GM23338 (cell line): ENCODE measurements around the gene P2RX7. TPM values are rescaled to one million over a fixed set of nuclear protein-coding genes. Genes with fewer than 3 reads are reported as not detected.

Experiments
- ATAC-seq: fragments of 200-7000 bp; cut with Tn5 transposase; 3 replicates; pipeline ENCODE4 v1.9.1; 2020
- DNase-seq: peaks from one replicate; pipeline ENCODE4 v3.0.0-alpha.2; 2015; ENCODE audit warnings: low spot score
- H2AFZ ChIP-seq: fragments of 200-600 bp; sonication (generic); 2 replicates; pipeline ENCODE4 v1.8.0; 2016; ENCODE audit warnings: antibody characterized with exemption, mild to moderate bottlenecking, moderate library complexity
- H3F3A ChIP-seq: fragments of 200-600 bp; sonication (generic); replicated peaks from 2 replicates; pipeline ENCODE4 v1.8.0; 2017; ENCODE audit warnings: antibody characterized with exemption, mixed run types, low read depth
- H3K27ac ChIP-seq: fragments of 200-600 bp; sonication (generic); 2 replicates; pipeline ENCODE4 v1.6.1; 2016; ENCODE audit warnings: low read depth
- H3K27me3 ChIP-seq: fragments of 200-600 bp; sonication (generic); 2 replicates; pipeline ENCODE4 v1.8.0; 2016; ENCODE audit warnings: mild to moderate bottlenecking, mixed run types, moderate library complexity; ENCODE audit not compliant: insufficient read depth
- H3K36me3 ChIP-seq: fragments of 200-600 bp; sonication (generic); 2 replicates; pipeline ENCODE4 v1.8.0; 2016; ENCODE audit warnings: mild to moderate bottlenecking; ENCODE audit not compliant: insufficient read depth
- H3K4me1 ChIP-seq: fragments of 200-600 bp; sonication (generic); 2 replicates; pipeline ENCODE4 v1.8.0; 2016; ENCODE audit warnings: mild to moderate bottlenecking, moderate library complexity; ENCODE audit not compliant: insufficient read depth
- H3K4me2 ChIP-seq: fragments of 200-600 bp; sonication (generic); 2 replicates; pipeline ENCODE4 v1.7.1; 2017; ENCODE audit warnings: mixed run types
- H3K4me3 ChIP-seq: fragments of 200-600 bp; sonication (generic); 2 replicates; pipeline ENCODE4 v1.6.1; 2016; ENCODE audit warnings: mixed run types
- H3K79me2 ChIP-seq: fragments of 200-600 bp; sonication (generic); replicated peaks from 2 replicates; pipeline ENCODE4 v1.8.0; 2017; ENCODE audit warnings: mild to moderate bottlenecking; ENCODE audit not compliant: insufficient read depth
- H3K9me2 ChIP-seq: fragments of 200-600 bp; sonication (generic); 2 replicates; pipeline ENCODE4 v1.8.0; 2017; ENCODE audit not compliant: insufficient read depth
- H4K20me1 ChIP-seq: fragments of 200-600 bp; sonication (generic); replicated peaks from 2 replicates; pipeline ENCODE4 v1.8.0; 2017; ENCODE audit warnings: mild to moderate bottlenecking; ENCODE audit not compliant: insufficient read depth
- H3K27ac Mint-ChIP-seq: 2 replicates; pipeline ENCODE4 v1.8.0; 2020; ENCODE audit warnings: inconsistent platforms, mild to moderate bottlenecking, moderate library complexity, mixed read lengths
- H3K27me3 Mint-ChIP-seq: 3 replicates; pipeline ENCODE4 v1.8.0; 2022; ENCODE audit warnings: low read depth, mild to moderate bottlenecking, moderate library complexity, mixed read lengths, inconsistent platforms; ENCODE audit not compliant: insufficient read depth, poor library complexity
- H3K36me3 Mint-ChIP-seq: 3 replicates; pipeline ENCODE4 v1.8.0; 2021; ENCODE audit warnings: low read depth, mild to moderate bottlenecking, inconsistent platforms, moderate library complexity, mixed read lengths
- H3K4me1 Mint-ChIP-seq: 3 replicates; pipeline ENCODE4 v1.8.0; 2020; ENCODE audit warnings: mild to moderate bottlenecking, inconsistent platforms, mixed read lengths
- H3K4me3 Mint-ChIP-seq: 3 replicates; pipeline ENCODE4 v1.8.0; 2021; ENCODE audit warnings: moderate library complexity, mild to moderate bottlenecking, inconsistent platforms, mixed read lengths
- H3K9me3 Mint-ChIP-seq: 3 replicates; pipeline ENCODE4 v1.8.0; 2020; ENCODE audit warnings: moderate library complexity, mild to moderate bottlenecking, inconsistent platforms, mixed read lengths
- CREB1 ChIP-seq: fragments of 250-450 bp; sonication (Bioruptor Pico); IDR thresholded peaks from 2 replicates; pipeline ENCODE4 v1.5.0; 2020; ENCODE audit warnings: low read depth, mild to moderate bottlenecking, moderate library complexity
- POLR2AphosphoS5 ChIP-seq: IDR thresholded peaks from 2 replicates; pipeline ENCODE4 v1.6.1; 2016; ENCODE audit warnings: antibody characterized with exemption, low read depth
- ZNF114 ChIP-seq: fragments of 250-450 bp; sonication (Bioruptor Pico); IDR thresholded peaks from 2 replicates; pipeline ENCODE4 v1.5.0; 2020; ENCODE audit warnings: mild to moderate bottlenecking, moderate library complexity
- polyA plus RNA-seq: library from polyadenylated mRNA; unstranded; fragments of >200 nt; fragmentation: Nextera tagmentation; extraction: Ambion mirVana; gene quantifications from 2 replicates; pipeline ENCODE4 v1.2.1, GENCODE V29; 2016
- total RNA-seq: library from RNA; depleted of rRNA; stranded (reverse); fragments of >200 nt; shearing (Covaris generic); gene quantifications from 2 replicates; pipeline ENCODE4 v1.2.3, GENCODE V29; 2014
- TF ChIP-seq, protein P1 (sequence below): fragments of 250-450 bp; sonication (Bioruptor Pico); IDR thresholded peaks from 2 replicates; pipeline ENCODE4 v1.5.0; 2020; ENCODE audit warnings: mild to moderate bottlenecking, moderate library complexity

P2RX7 gene
- total and polyA plus RNA-seq, 2 experiments from 2014 or later, result 0.24 to 0.48 TPM

DNA sequence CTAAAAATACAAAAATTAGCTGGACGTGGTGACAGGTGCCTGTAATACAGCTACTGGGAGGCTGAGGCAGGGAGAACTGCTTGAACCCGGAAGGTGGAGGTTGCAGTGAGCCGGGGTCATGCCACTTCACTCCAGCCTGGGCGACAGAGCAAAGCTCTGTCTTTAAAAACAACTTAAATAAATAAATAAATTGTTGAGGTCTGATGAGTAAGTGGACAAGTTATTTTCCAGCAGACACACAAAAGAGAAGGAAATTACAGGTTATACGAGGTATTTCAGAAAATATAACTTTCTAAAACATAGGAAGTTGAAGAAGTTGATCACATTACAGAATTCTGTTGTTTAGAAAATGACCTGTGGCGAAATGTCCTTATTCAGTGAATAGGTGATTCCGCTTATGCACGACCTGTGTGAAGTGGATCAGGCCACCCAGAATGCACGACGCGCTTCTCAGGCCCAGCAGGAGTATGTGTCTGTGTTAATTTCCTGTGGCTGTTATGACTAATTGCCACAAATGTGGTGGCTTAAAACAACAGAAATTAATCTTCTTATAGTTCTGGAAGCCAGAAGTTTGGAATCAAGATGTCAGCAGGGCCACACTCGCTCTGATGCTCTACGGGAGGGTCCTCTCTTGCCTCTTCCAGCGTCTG lies 38.1 kb downstream of the P2RX7 start (continued):
- TF ChIP-seq, protein P1, sequence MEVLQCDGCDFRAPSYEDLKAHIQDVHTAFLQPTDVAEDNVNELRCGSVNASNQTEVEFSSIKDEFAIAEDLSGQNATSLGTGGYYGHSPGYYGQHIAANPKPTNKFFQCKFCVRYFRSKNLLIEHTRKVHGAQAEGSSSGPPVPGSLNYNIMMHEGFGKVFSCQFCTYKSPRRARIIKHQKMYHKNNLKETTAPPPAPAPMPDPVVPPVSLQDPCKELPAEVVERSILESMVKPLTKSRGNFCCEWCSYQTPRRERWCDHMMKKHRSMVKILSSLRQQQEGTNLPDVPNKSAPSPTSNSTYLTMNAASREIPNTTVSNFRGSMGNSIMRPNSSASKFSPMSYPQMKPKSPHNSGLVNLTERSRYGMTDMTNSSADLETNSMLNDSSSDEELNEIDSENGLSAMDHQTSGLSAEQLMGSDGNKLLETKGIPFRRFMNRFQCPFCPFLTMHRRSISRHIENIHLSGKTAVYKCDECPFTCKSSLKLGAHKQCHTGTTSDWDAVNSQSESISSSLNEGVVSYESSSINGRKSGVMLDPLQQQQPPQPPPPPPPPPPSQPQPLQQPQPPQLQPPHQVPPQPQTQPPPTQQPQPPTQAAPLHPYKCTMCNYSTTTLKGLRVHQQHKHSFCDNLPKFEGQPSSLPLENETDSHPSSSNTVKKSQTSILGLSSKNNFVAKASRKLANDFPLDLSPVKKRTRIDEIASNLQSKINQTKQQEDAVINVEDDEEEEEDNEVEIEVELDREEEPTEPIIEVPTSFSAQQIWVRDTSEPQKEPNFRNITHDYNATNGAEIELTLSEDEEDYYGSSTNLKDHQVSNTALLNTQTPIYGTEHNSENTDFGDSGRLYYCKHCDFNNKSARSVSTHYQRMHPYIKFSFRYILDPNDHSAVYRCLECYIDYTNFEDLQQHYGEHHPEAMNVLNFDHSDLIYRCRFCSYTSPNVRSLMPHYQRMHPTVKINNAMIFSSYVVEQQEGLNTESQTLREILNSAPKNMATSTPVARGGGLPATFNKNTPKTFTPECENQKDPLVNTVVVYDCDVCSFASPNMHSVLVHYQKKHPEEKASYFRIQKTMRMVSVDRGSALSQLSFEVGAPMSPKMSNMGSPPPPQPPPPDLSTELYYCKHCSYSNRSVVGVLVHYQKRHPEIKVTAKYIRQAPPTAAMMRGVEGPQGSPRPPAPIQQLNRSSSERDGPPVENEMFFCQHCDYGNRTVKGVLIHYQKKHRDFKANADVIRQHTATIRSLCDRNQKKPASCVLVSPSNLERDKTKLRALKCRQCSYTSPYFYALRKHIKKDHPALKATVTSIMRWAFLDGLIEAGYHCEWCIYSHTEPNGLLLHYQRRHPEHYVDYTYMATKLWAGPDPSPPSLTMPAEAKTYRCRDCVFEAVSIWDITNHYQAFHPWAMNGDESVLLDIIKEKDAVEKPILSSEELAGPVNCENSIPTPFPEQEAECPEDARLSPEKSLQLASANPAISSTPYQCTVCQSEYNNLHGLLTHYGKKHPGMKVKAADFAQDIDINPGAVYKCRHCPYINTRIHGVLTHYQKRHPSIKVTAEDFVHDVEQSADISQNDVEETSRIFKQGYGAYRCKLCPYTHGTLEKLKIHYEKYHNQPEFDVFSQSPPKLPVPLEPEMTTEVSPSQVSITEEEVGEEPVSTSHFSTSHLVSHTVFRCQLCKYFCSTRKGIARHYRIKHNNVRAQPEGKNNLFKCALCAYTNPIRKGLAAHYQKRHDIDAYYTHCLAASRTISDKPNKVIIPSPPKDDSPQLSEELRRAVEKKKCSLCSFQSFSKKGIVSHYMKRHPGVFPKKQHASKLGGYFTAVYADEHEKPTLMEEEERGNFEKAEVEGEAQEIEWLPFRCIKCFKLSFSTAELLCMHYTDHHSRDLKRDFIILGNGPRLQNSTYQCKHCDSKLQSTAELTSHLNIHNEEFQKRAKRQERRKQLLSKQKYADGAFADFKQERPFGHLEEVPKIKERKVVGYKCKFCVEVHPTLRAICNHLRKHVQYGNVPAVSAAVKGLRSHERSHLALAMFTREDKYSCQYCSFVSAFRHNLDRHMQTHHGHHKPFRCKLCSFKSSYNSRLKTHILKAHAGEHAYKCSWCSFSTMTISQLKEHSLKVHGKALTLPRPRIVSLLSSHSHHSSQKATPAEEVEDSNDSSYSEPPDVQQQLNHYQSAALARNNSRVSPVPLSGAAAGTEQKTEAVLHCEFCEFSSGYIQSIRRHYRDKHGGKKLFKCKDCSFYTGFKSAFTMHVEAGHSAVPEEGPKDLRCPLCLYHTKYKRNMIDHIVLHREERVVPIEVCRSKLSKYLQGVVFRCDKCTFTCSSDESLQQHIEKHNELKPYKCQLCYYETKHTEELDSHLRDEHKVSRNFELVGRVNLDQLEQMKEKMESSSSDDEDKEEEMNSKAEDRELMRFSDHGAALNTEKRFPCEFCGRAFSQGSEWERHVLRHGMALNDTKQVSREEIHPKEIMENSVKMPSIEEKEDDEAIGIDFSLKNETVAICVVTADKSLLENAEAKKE, result no peak
- no peak for TF ChIP-seq CREB1 (CRISPR knock-in tag)

DNA sequence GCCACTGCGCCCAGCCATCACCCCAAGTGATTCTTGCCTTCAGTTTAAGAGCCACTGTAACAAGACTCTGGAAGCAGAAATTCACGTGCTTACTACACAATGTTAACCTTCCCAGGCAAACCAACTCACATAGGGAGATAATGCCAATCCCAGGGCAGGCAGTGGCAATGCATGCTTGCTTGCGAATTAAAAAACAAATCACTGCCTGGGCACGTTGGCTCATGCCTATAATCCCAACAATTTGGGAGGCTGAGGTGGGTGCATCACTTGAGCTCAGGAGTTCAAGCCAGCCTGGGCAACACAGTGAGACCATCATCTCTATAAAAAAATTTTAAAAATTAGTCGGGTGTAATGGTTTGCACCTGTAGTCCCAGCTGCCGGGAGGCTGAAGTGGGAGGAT lies 39.5 kb downstream of the P2RX7 start:
- Histone ChIP-seq H3K27ac (no peak overlapping the region), H3K4me1 (no peaks in the 10 kb centered on the region), H3K79me2 (no peaks in the 10 kb centered on the region), H3K4me3 (no peak overlapping the region), H3K36me3 (no peaks in the 10 kb centered on the region), H3K27me3 (no peaks in the 10 kb centered on the region), H3K4me2 (no peak overlapping the region), H3F3A (no peaks in the 10 kb centered on the region), H4K20me1 (no peaks in the 10 kb centered on the region), H3K9me2 (no peaks in the 10 kb centered on the region), H2AFZ (no peak overlapping the region)
- DNase-seq, result no peak
- no peak for ATAC-seq
- TF ChIP-seq POLR2AphosphoS5, result no peak
- TF ChIP-seq ZNF114 (CRISPR knock-in tag), result no peak
- no peak overlapping the region for H3K27ac Mint-ChIP-seq
- H3K27me3 Mint-ChIP-seq, result peaks cover 9% of the 10 kb centered on the region
- H3K9me3 Mint-ChIP-seq, result no peaks in the 10 kb centered on the region
- no peak overlapping the region for H3K4me3 Mint-ChIP-seq
- no peaks in the 10 kb centered on the region for H3K36me3 Mint-ChIP-seq
- H3K4me1 Mint-ChIP-seq, result no peaks in the 10 kb centered on the region
